ENCODE measurements around the gene SRRM1. TPM values are rescaled to one million over a fixed set of nuclear protein-coding genes. Genes with fewer than 3 reads are reported as not detected.

Gene SRRM1
- total and polyA plus RNA-seq, 2 experiments from 2014 or later = 61.6 to 84.3 TPM

DNA sequence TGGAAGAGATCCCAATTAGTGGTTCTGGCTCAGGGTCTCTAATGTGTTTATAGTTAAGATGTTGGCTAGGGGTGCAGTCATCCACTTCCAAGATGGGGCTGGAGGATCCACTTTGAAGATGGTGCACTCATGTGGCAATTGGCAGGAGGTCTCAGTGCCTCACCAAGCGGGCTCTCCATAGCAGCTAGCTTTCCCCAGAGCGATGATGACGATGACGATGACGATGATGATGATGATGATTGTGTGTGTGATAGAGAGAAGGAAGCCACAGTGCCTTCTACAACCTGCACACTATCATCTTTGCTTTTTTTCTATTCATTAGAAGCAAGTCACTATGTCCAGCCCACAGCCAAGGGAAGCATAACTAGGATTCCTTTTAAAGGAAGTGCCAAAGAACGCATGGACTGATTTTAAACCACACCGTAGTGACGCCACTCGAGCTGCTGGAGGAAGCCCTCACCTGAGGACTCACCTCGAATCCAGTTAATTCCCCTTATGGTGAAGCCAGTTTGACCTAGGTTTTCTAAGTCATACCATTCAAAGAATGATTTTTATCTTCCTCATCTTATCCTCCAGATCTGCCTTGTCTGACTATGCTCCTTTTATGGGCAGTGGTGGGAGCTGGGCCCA, 49.4 kb downstream of the SRRM1 start:
- TF ChIP-seq, protein P1, sequence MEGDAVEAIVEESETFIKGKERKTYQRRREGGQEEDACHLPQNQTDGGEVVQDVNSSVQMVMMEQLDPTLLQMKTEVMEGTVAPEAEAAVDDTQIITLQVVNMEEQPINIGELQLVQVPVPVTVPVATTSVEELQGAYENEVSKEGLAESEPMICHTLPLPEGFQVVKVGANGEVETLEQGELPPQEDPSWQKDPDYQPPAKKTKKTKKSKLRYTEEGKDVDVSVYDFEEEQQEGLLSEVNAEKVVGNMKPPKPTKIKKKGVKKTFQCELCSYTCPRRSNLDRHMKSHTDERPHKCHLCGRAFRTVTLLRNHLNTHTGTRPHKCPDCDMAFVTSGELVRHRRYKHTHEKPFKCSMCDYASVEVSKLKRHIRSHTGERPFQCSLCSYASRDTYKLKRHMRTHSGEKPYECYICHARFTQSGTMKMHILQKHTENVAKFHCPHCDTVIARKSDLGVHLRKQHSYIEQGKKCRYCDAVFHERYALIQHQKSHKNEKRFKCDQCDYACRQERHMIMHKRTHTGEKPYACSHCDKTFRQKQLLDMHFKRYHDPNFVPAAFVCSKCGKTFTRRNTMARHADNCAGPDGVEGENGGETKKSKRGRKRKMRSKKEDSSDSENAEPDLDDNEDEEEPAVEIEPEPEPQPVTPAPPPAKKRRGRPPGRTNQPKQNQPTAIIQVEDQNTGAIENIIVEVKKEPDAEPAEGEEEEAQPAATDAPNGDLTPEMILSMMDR (IDR thresholded peaks at IDR 0.05; ENCODE audit: poor library complexity) = no peak
- no peak for TF ChIP-seq EZH2 (IDR thresholded peaks at IDR 0.05; ENCODE audit: borderline replicate concordance)
- TF ChIP-seq EZH2phosphoT487 (IDR thresholded peaks at IDR 0.05; ENCODE audit: low read depth, severe bottlenecking, unreplicated experiment) = no peak
- Histone ChIP-seq H3K4me2 (no peak overlapping the region), H3K36me3 (replicated peaks; ENCODE audit: insufficient read depth, low read depth) (no peaks in the 10 kb centered on the region), H3K4me1 (ENCODE audit: insufficient read depth) (peaks cover 5% of the 10 kb centered on the region), H3K4me3 (no peak overlapping the region), H3K79me2 (no peaks in the 10 kb centered on the region), H3K9me3 (ENCODE audit: low read depth) (no peaks in the 10 kb centered on the region), H4K20me1 (ENCODE audit: insufficient read depth, poor library complexity, severe bottlenecking) (no peaks in the 10 kb centered on the region), H3K9me2 (replicated peaks; ENCODE audit: insufficient read depth) (no peaks in the 10 kb centered on the region), H2AFZ (no peak overlapping the region), H3K27ac (no peak overlapping the region), H3K27me3 (no peaks in the 10 kb centered on the region)
- 88% methylated on average over 10 of the region's 10 CpGs for WGBS (ENCODE audit: low lambda C conversion rate, missing lambda C conversion rate)
- DNase-seq (ENCODE audit: low spot score) = no peak

DNA sequence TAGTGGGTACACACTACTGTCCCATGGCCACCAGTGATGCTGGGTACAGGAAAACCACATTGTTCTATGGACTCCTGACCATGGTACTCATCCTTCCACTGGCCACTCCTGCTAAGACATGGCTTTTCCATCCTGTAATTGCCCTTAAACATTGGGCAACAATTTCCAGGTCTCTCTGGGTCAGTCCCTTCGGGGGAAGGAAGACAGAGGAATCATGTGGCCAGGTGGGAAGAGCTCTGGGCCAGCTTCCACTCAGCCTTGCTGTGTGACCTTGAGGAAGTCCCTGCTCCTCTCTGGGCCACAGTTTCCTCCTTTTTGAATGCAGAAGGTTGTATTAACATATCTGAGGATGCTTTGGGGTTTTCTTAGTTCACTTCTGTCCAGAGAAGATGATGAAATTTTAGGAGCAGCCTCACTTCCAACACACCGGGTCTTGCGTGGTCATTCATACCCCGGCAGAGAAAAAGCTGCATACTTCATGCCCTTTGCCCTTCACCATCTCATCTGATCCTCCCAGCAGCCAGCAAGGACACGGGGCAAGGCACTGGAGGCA, 50.8 kb downstream of the SRRM1 start:
- peaks cover 5% of the 10 kb centered on the region for H3K4me1 ChIP-seq (ENCODE audit: insufficient read depth)
- 46% methylated on average over 5 of the region's 5 CpGs for WGBS (ENCODE audit: low lambda C conversion rate, missing lambda C conversion rate)
- no peaks in the 10 kb centered on the region for H3K79me2 ChIP-seq
- H3K9me3 ChIP-seq (ENCODE audit: low read depth) = no peaks in the 10 kb centered on the region
- no peak for DNase-seq (ENCODE audit: low spot score)
- H3K27me3 ChIP-seq = no peaks in the 10 kb centered on the region
- H3K4me3 ChIP-seq = no peak overlapping the region
- H4K20me1 ChIP-seq (ENCODE audit: insufficient read depth, poor library complexity, severe bottlenecking) = no peaks in the 10 kb centered on the region
- no peaks in the 10 kb centered on the region for H3K9me2 ChIP-seq (replicated peaks; ENCODE audit: insufficient read depth)
- peak overlapping the region; percentile 33 for H3K27ac ChIP-seq
- H2AFZ ChIP-seq = no peak overlapping the region
- H3K36me3 ChIP-seq (replicated peaks; ENCODE audit: insufficient read depth, low read depth) = no peaks in the 10 kb centered on the region
- peak overlapping the region; percentile 39 for H3K4me2 ChIP-seq
- TF ChIP-seq EZH2phosphoT487 (IDR thresholded peaks at IDR 0.05; ENCODE audit: low read depth, severe bottlenecking, unreplicated experiment) (no peak), EZH2 (IDR thresholded peaks at IDR 0.05; ENCODE audit: borderline replicate concordance) (no peak)
- TF ChIP-seq, protein P1 (IDR thresholded peaks at IDR 0.05; ENCODE audit: poor library complexity) = no peak

DNA sequence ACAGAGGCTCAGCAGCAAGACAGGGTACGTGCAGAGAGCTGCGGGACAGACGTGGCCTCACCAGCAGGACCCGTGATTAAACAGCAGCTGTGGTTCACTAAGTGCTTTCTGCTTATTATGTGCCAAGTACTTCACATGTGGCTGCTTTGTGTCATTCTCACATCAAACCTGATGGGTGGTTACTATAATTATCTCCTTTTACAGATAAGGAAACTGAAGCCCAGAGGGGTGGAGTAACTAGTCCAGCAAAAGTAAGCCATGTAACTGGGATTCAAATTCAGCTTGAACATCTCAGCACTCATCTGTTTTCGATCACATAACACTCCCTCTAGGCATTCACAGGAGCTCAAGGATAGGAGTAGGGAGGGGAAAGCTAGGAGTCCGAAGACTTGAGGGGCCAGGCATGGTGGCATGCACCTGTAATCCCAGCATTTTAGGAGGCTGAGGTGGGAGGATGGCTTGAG, 51.3 kb downstream of the SRRM1 start:
- no peaks in the 10 kb centered on the region for H3K27me3 ChIP-seq
- no peaks in the 10 kb centered on the region for H4K20me1 ChIP-seq (ENCODE audit: insufficient read depth, poor library complexity, severe bottlenecking)
- no peak overlapping the region for H3K4me3 ChIP-seq
- H3K9me3 ChIP-seq (ENCODE audit: low read depth) = no peaks in the 10 kb centered on the region
- 35% methylated on average over 6 of the region's 6 CpGs for WGBS (ENCODE audit: low lambda C conversion rate, missing lambda C conversion rate)
- peak; percentile 63 for DNase-seq (ENCODE audit: low spot score)
- H3K4me2 ChIP-seq = peak overlapping the region; percentile 39
- H3K36me3 ChIP-seq (replicated peaks; ENCODE audit: insufficient read depth, low read depth) = no peaks in the 10 kb centered on the region
- H3K79me2 ChIP-seq = no peaks in the 10 kb centered on the region
- no peak for TF ChIP-seq EZH2phosphoT487 (IDR thresholded peaks at IDR 0.05; ENCODE audit: low read depth, severe bottlenecking, unreplicated experiment)
- no peak overlapping the region for H2AFZ ChIP-seq
- H3K27ac ChIP-seq = peak overlapping the region; percentile 33
- H3K9me2 ChIP-seq (replicated peaks; ENCODE audit: insufficient read depth) = no peaks in the 10 kb centered on the region
- peaks cover 5% of the 10 kb centered on the region for H3K4me1 ChIP-seq (ENCODE audit: insufficient read depth)

DNA sequence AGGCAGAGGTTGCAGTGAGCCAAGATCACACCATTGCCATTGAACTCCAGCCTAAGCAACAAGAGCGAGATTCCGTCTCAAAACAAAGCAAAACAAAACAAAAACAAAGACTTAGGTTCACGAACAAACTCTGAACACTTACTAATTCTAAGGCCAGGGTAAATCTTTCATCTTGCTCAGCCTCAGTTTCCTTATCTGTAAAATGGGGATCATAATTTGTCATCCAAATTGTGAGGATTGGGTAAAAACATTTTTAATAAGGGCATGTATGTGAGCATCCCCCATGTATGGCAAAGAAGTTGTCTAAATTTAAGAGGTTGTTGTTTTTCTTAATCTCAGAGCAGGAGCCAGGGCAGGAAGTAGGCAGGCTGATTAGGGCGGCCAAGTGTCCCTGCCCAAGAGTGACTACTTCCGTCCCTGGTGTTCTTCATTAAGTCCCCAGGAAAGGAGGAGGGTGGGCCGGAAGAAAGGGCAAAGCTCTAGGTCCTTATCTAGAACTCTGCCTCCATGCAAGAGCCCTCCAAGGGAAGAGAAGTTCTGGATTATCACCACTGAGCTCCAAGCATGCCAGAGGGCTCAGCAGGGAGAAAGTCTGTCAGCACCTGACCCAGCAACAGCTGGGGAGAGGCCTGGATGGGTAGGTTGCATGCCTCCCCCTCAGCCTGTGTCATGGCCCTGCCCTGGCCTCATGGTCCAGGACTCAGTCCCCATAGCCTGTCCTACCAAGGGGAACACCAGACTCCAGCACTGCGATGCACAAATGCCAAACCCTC, 52.3 kb downstream of the SRRM1 start:
- Histone ChIP-seq H3K36me3 (replicated peaks; ENCODE audit: insufficient read depth, low read depth) (no peaks in the 10 kb centered on the region), H2AFZ (no peak overlapping the region), H3K4me1 (ENCODE audit: insufficient read depth) (peaks cover 5% of the 10 kb centered on the region), H3K9me2 (replicated peaks; ENCODE audit: insufficient read depth) (no peaks in the 10 kb centered on the region), H4K20me1 (ENCODE audit: insufficient read depth, poor library complexity, severe bottlenecking) (no peaks in the 10 kb centered on the region), H3K27me3 (no peaks in the 10 kb centered on the region), H3K79me2 (no peaks in the 10 kb centered on the region), H3K27ac (no peak overlapping the region), H3K9me3 (ENCODE audit: low read depth) (no peaks in the 10 kb centered on the region), H3K4me3 (no peak overlapping the region), H3K4me2 (no peak overlapping the region)
- WGBS (ENCODE audit: low lambda C conversion rate, missing lambda C conversion rate) = 79% methylated on average over 7 of the region's 7 CpGs
- TF ChIP-seq EZH2phosphoT487 (IDR thresholded peaks at IDR 0.05; ENCODE audit: low read depth, severe bottlenecking, unreplicated experiment) = no peak
- TF ChIP-seq, protein P1 (IDR thresholded peaks at IDR 0.05; ENCODE audit: poor library complexity) = no peak
- DNase-seq (ENCODE audit: low spot score) = no peak
